ENCODE data around the gene RAMP1.
A peak's percentile ranks its signal among the peaks of the same experiment; 100 is the strongest.
"Not testable (repeated sequence)": the region's sequence is repeated elsewhere in the genome, so short reads cannot be mapped to it uniquely, and the experiment has no call there.

RAMP1 gene

GRCh38 chr2:237859533-237860272 lies at the start of gene RAMP1:
Gene RAMP1 (plus strand): TSS chr2:237859623. CDS start chr2:237859676, 53 bp downstream.
- DNase-seq = no peak

GRCh38 chr2:237815637-237816036 lies 43.8 kb upstream of the RAMP1 start:
- DNase-seq = no peak

- DNase-seq = no peak
Observed at GRCh38 chr2:237816531-237816930, 42.9 kb upstream of the RAMP1 start.

- no peak for DNase-seq
Observed at GRCh38 chr2:237818066-237818473, 41.4 kb upstream of the RAMP1 start.

- DNase-seq = no peak
Observed at GRCh38 chr2:237819231-237819630, 40.2 kb upstream of the RAMP1 start.

- DNase-seq = no peak
Observed at GRCh38 chr2:237820421-237820820, 39.0 kb upstream of the RAMP1 start.

- DNase-seq = no peak
Observed at GRCh38 chr2:237823544-237823943, 35.9 kb upstream of the RAMP1 start.

GRCh38 chr2:237824085-237824484 lies 35.3 kb upstream of the RAMP1 start:
- DNase-seq = no peak

- no peak for DNase-seq
Observed at GRCh38 chr2:237827421-237827987, 31.9 kb upstream of the RAMP1 start.

GRCh38 chr2:237830522-237830921 lies 28.9 kb upstream of the RAMP1 start:
- DNase-seq = no peak

GRCh38 chr2:237833546-237833945 lies 25.9 kb upstream of the RAMP1 start:
- no peak for DNase-seq

GRCh38 chr2:237835372-237835771 lies 24.1 kb upstream of the RAMP1 start:
- no peak for DNase-seq

- no peak for DNase-seq
Observed at GRCh38 chr2:237841051-237841450, 18.4 kb upstream of the RAMP1 start.

- DNase-seq = not testable (repeated sequence)
Observed at GRCh38 chr2:237848940-237849339, 10.5 kb upstream of the RAMP1 start.

- DNase-seq = no peak
Observed at GRCh38 chr2:237854295-237854694, 5.1 kb upstream of the RAMP1 start.

GRCh38 chr2:237857791-237858190 lies 1.6 kb upstream of the RAMP1 start:
- DNase-seq = no peak

- peak; percentile 39 for DNase-seq
Observed at GRCh38 chr2:237858294-237859081, 935 bp upstream of the RAMP1 start.

GRCh38 chr2:237859082-237859433 lies 365 bp upstream of the RAMP1 start:
- no peak for DNase-seq

- DNase-seq = no peak
Observed at GRCh38 chr2:237860273-237860935, 981 bp downstream of the RAMP1 start.

GRCh38 chr2:237861875-237862527 lies 2.6 kb downstream of the RAMP1 start:
- no peak for DNase-seq

- DNase-seq = no peak
Observed at GRCh38 chr2:237862528-237862895, 3.1 kb downstream of the RAMP1 start.

GRCh38 chr2:237863102-237863511 lies 3.7 kb downstream of the RAMP1 start:
- no peak for DNase-seq

Data from NCI-H2227 treated with DMSO at 0.1 percent for 48 hours (cell line).